CD4-positive, alpha-beta T cell (primary cell): ENCODE measurements around the gene ADGRB3. TPM values are rescaled to one million over a fixed set of nuclear protein-coding genes. Genes with fewer than 3 reads are reported as not detected.

Experiments
- ATAC-seq: fragments of 200-7000 bp; cut with Tn5 transposase; one replicate; pipeline ENCODE4 v1.10.0; 2022; ENCODE audit warnings: mild to moderate bottlenecking; ENCODE audit not compliant: poor library complexity
- CTCF ChIA-PET: fragments of 350-600 bp; sonication (Branson Sonifier 250); formaldehyde crosslinking; loops from one replicate; lab custom pipeline; 2021; ENCODE audit warnings: antibody characterized with exemption, inconsistent platforms; lab: Charles Lee
- POLR2A ChIA-PET: fragments of 350-600 bp; sonication (Branson Sonifier 250); formaldehyde crosslinking; loops from one replicate; lab custom pipeline; 2021; ENCODE audit warnings: antibody characterized with exemption, inconsistent platforms; lab: Charles Lee
- DNase-seq, 14 experiments: peaks; one replicate each; pipeline ENCODE4 v3.0.0-alpha.2; 2013 to 2020; ENCODE audit warnings: mixed read lengths in 2 of 14
- H3K27ac ChIP-seq, 2 donors: one replicate each; pipeline versions ENCODE4 v1.5.1 to v1.7.0; 2013; ENCODE audit warnings: low read length in 2 of 2, low read depth in 1 of 2, mild to moderate bottlenecking in 1 of 2
- H3K27me3 ChIP-seq, 2 experiments: 1 replicate in 1 of 2; 2 replicates in 1 of 2; pipeline versions ENCODE4 v1.6.1 to v1.7.0; 2013; ENCODE audit warnings: low read length in 2 of 2, control low read depth in 1 of 2, mild to moderate bottlenecking in 1 of 2, moderate library complexity in 1 of 2; ENCODE audit not compliant: insufficient read depth in 2 of 2, control insufficient read depth in 1 of 2
- H3K36me3 ChIP-seq: one replicate; pipeline ENCODE4 v1.6.1; 2013; ENCODE audit warnings: low read length, control low read depth; ENCODE audit not compliant: insufficient read depth
- H3K4me1 ChIP-seq: one replicate; pipeline ENCODE4 v1.6.1; 2013; ENCODE audit warnings: low read length, control low read depth; ENCODE audit not compliant: insufficient read depth
- H3K4me3 ChIP-seq: one replicate; pipeline ENCODE4 v1.5.1; 2013; ENCODE audit warnings: mild to moderate bottlenecking, low read length, moderate library complexity
- H3K9me3 ChIP-seq, 2 experiments: 1 replicate in 1 of 2; 2 replicates in 1 of 2; pipeline versions ENCODE4 v1.6.1 to v1.7.0; 2013; ENCODE audit warnings: low read length in 2 of 2, mild to moderate bottlenecking in 2 of 2, control low read depth in 1 of 2, moderate library complexity in 1 of 2; ENCODE audit not compliant: control insufficient read depth in 1 of 2, insufficient read depth in 1 of 2
- H3K27ac Mint-ChIP-seq: one replicate; pipeline ENCODE4 v1.8.0; 2020; ENCODE audit warnings: mixed read lengths
- H3K27me3 Mint-ChIP-seq: one replicate; pipeline ENCODE4 v1.8.0; 2021; ENCODE audit warnings: mixed read lengths
- H3K36me3 Mint-ChIP-seq: one replicate; pipeline ENCODE4 v1.8.0; 2021; ENCODE audit warnings: low read depth, mixed read lengths
- H3K4me1 Mint-ChIP-seq: one replicate; pipeline ENCODE4 v1.8.0; 2021; ENCODE audit warnings: low read depth, mixed read lengths
- H3K4me3 Mint-ChIP-seq: one replicate; pipeline ENCODE4 v1.8.0; 2020; ENCODE audit warnings: mild to moderate bottlenecking, mixed read lengths
- H3K9me3 Mint-ChIP-seq: one replicate; pipeline ENCODE4 v1.8.0; 2020; ENCODE audit warnings: mixed read lengths
- CTCF ChIP-seq: fragments of 200-600 bp; IDR thresholded peaks from one replicate; pipeline ENCODE4 v1.8.0; 2022; ENCODE audit warnings: antibody characterized with exemption, mild to moderate bottlenecking
- intact Hi-C, 2 experiments: fragments of 100-400 bp; cut with DNase I in 1 of 2; cut with micrococcal nuclease in 1 of 2; formaldehyde crosslinking; loops; one replicate each; pipeline versions ENCODE4 v1.15.1 to v1.9.0; 2023 to 2025; cut with DNase I, micrococcal nuclease
- total RNA-seq, 174 experiments: library from RNA in 2 of 174; stranded (reverse) in 2 of 174; gene quantifications; one replicate each; pipeline ENCODE4 v1.2.3 and lab custom pipeline; 2021 to 2026

ADGRB3 gene
- total RNA-seq, 2 experiments from 2014 or later, result not detected

DNA sequence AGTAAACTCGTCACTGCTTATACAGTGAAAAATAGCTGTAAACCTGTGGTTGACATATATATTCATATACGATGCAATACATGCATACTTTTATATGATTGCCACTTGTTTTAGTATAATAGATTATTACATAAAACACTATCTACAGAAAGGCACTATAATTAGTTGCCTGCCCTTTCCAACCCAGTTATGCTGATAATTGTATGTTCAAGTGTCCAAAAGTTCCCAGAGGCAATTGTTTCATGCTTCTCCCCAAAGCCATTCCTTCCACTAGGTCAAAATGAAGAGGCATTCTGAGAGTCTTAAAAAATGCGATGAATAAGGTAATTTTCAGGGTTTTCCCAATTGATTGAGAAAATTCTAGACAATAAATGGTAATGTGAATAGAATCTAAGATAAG lies 727.1 kb downstream of the ADGRB3 start:
- CTCF ChIA-PET, result no interaction called here
- ATAC-seq (no peak), DNase-seq (no peak)
- TF ChIP-seq CTCF, result no peak
- H3K27ac ChIP-seq, result no peak overlapping the region
- H3K4me3 ChIP-seq, result no peak overlapping the region
- Mint-ChIP-seq H3K9me3 (no peaks in the 10 kb centered on the region), H3K4me1 (no peaks in the 10 kb centered on the region), H3K4me3 (no peak overlapping the region), H3K27me3 (no peaks in the 10 kb centered on the region), H3K27ac (no peak overlapping the region), H3K36me3 (no peaks in the 10 kb centered on the region)
- H3K9me3 ChIP-seq, result no peaks in the 10 kb centered on the region
- no peaks in the 10 kb centered on the region for H3K4me1 ChIP-seq
- H3K27me3 ChIP-seq, result no peaks in the 10 kb centered on the region
- POLR2A ChIA-PET, result no interaction called here
- intact Hi-C loops, result no loop called here
- no peaks in the 10 kb centered on the region for H3K36me3 ChIP-seq

GRCh38 chr6:69366831-69367230 lies 731.7 kb downstream of the ADGRB3 start:
- H3K27ac Mint-ChIP-seq, result no peak overlapping the region
- POLR2A ChIA-PET, result no interaction called here
- CTCF ChIA-PET, result no interaction called here

DNA sequence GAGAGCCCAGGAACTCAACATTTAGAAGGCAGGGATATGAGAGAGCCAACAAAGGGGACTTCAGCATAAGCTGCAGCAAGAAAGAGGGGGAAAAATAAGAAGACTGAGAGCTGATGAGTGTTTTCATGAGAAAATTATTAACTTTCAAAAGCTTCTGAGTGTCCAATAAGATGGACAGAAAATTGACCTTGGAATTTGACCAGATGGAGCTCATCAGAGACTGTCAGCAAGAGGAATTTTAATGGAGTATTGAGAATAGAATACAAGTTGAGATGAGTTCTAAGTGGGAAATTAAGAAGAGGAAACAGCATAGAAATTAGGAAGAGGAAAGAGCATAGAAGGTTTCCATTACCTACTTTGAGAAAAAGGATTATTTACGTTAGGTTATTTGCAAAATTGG lies 733.5 kb downstream of the ADGRB3 start:
- no peaks in the 10 kb centered on the region for H3K9me3 Mint-ChIP-seq
- ChIA-PET POLR2A (no interaction called here), CTCF (no interaction called here)
- H3K27me3 ChIP-seq, result no peaks in the 10 kb centered on the region
- DNase-seq (no peak), ATAC-seq (no peak)
- H3K4me1 ChIP-seq, result no peaks in the 10 kb centered on the region
- no peaks in the 10 kb centered on the region for H3K9me3 ChIP-seq
- H3K27ac ChIP-seq, result no peak overlapping the region
- H3K27ac Mint-ChIP-seq, result no peak overlapping the region
- no peak for TF ChIP-seq CTCF
- intact Hi-C loops, result no loop called here
- H3K4me1 Mint-ChIP-seq, result no peaks in the 10 kb centered on the region
- no peaks in the 10 kb centered on the region for H3K27me3 Mint-ChIP-seq
- no peaks in the 10 kb centered on the region for H3K36me3 Mint-ChIP-seq
- no peak overlapping the region for H3K4me3 ChIP-seq
- H3K36me3 ChIP-seq, result no peaks in the 10 kb centered on the region
- H3K4me3 Mint-ChIP-seq, result no peak overlapping the region

More at GRCh38 chr6:69366831-69367230, 731.7 kb downstream of the ADGRB3 start:
- H3K36me3 Mint-ChIP-seq, result no peaks in the 10 kb centered on the region
- Histone ChIP-seq H3K4me1 (no peaks in the 10 kb centered on the region), H3K9me3 (no peaks in the 10 kb centered on the region), H3K36me3 (no peaks in the 10 kb centered on the region), H3K27me3 (no peaks in the 10 kb centered on the region), H3K4me3 (no peak overlapping the region), H3K27ac (no peak overlapping the region)
- no peaks in the 10 kb centered on the region for H3K27me3 Mint-ChIP-seq
- DNase-seq, result no peak
- intact Hi-C loops, result no loop called here
- H3K4me3 Mint-ChIP-seq, result no peak overlapping the region
- no peaks in the 10 kb centered on the region for H3K4me1 Mint-ChIP-seq
- no peak for TF ChIP-seq CTCF
- no peaks in the 10 kb centered on the region for H3K9me3 Mint-ChIP-seq
- ATAC-seq, result no peak
